ENCODE data around the gene TSPAN2.
A peak's percentile ranks its signal among the peaks of the same experiment; 100 is the strongest.

TSPAN2 gene

GRCh38 chr1:115052454-115053083 lies 36.7 kb downstream of the TSPAN2 start:
- Histone ChIP-seq H3F3A (ENCODE audit: low read depth) (no peaks in the 10 kb centered on the region), H3K27me3 (ENCODE audit: insufficient read depth, low read length, poor library complexity, severe bottlenecking) (no peaks in the 10 kb centered on the region), H2AFZ (ENCODE audit: low read length) (no peak overlapping the region), H3K9me2 (replicated peaks; ENCODE audit: low read depth, low read length) (no peaks in the 10 kb centered on the region), H4K20me1 (ENCODE audit: insufficient read depth, low read length, poor library complexity, severe bottlenecking) (no peaks in the 10 kb centered on the region), H3K9ac (ENCODE audit: low read depth, low read length, poor library complexity, severe bottlenecking) (no peak overlapping the region), H3K79me2 (ENCODE audit: insufficient read depth, low read length) (no peaks in the 10 kb centered on the region), H3K4me1 (ENCODE audit: insufficient read depth, low read length, poor library complexity, severe bottlenecking) (peaks cover 8% of the 10 kb centered on the region), H3K9me3 (ENCODE audit: insufficient read depth, low read depth, low read length) (no peaks in the 10 kb centered on the region), H3K4me2 (ENCODE audit: low read depth, low read length, poor library complexity, severe bottlenecking) (no peak overlapping the region), H3K4me3 (ENCODE audit: low read length, poor library complexity, severe bottlenecking) (no peak overlapping the region), H3K36me3 (ENCODE audit: insufficient read depth, low read length) (no peaks in the 10 kb centered on the region)
- TF ChIP-seq CTCF (conservative IDR thresholded peaks at IDR 0.05; ENCODE audit: low read length) (peak; percentile 89), EZH2phosphoT487 (IDR thresholded peaks at IDR 0.05; ENCODE audit: borderline replicate concordance) (no peak)

- Histone ChIP-seq H2AFZ (ENCODE audit: low read length) (no peak overlapping the region), H3K9me3 (ENCODE audit: insufficient read depth, low read depth, low read length) (no peaks in the 10 kb centered on the region), H3K9ac (ENCODE audit: low read depth, low read length, poor library complexity, severe bottlenecking) (no peak overlapping the region), H3K4me3 (ENCODE audit: low read length, poor library complexity, severe bottlenecking) (no peak overlapping the region), H3K4me2 (ENCODE audit: low read depth, low read length, poor library complexity, severe bottlenecking) (no peak overlapping the region), H3K4me1 (ENCODE audit: insufficient read depth, low read length, poor library complexity, severe bottlenecking) (peaks cover 8% of the 10 kb centered on the region), H3K27me3 (ENCODE audit: insufficient read depth, low read length, poor library complexity, severe bottlenecking) (no peaks in the 10 kb centered on the region), H3K79me2 (ENCODE audit: insufficient read depth, low read length) (no peaks in the 10 kb centered on the region), H3K9me2 (replicated peaks; ENCODE audit: low read depth, low read length) (no peaks in the 10 kb centered on the region), H4K20me1 (ENCODE audit: insufficient read depth, low read length, poor library complexity, severe bottlenecking) (no peaks in the 10 kb centered on the region), H3K36me3 (ENCODE audit: insufficient read depth, low read length) (no peaks in the 10 kb centered on the region), H3F3A (ENCODE audit: low read depth) (no peaks in the 10 kb centered on the region)
- TF ChIP-seq EZH2phosphoT487 (IDR thresholded peaks at IDR 0.05; ENCODE audit: borderline replicate concordance) = no peak
- TF ChIP-seq CTCF (conservative IDR thresholded peaks at IDR 0.05; ENCODE audit: low read length) = no peak
Measured at GRCh38 chr1:115051850-115052249, 37.5 kb downstream of the TSPAN2 start.

- Histone ChIP-seq H3K4me2 (ENCODE audit: low read depth, low read length, poor library complexity, severe bottlenecking) (no peak overlapping the region), H3K36me3 (ENCODE audit: insufficient read depth, low read length) (no peaks in the 10 kb centered on the region), H3K4me3 (ENCODE audit: low read length, poor library complexity, severe bottlenecking) (no peak overlapping the region), H4K20me1 (ENCODE audit: insufficient read depth, low read length, poor library complexity, severe bottlenecking) (no peaks in the 10 kb centered on the region), H3K27me3 (ENCODE audit: insufficient read depth, low read length, poor library complexity, severe bottlenecking) (no peaks in the 10 kb centered on the region), H3F3A (ENCODE audit: low read depth) (no peaks in the 10 kb centered on the region), H2AFZ (ENCODE audit: low read length) (no peak overlapping the region), H3K79me2 (ENCODE audit: insufficient read depth, low read length) (no peaks in the 10 kb centered on the region), H3K9me3 (ENCODE audit: insufficient read depth, low read depth, low read length) (no peaks in the 10 kb centered on the region), H3K4me1 (ENCODE audit: insufficient read depth, low read length, poor library complexity, severe bottlenecking) (peaks cover 8% of the 10 kb centered on the region), H3K9me2 (replicated peaks; ENCODE audit: low read depth, low read length) (no peaks in the 10 kb centered on the region), H3K9ac (ENCODE audit: low read depth, low read length, poor library complexity, severe bottlenecking) (no peak overlapping the region)
- TF ChIP-seq CTCF (conservative IDR thresholded peaks at IDR 0.05; ENCODE audit: low read length) = no peak
- no peak for TF ChIP-seq EZH2phosphoT487 (IDR thresholded peaks at IDR 0.05; ENCODE audit: borderline replicate concordance)
Measured at GRCh38 chr1:115046751-115047150, 42.6 kb downstream of the TSPAN2 start.
